CD4-positive, alpha-beta T cell (primary cell): ENCODE results near the gene AEBP1. TPM values are rescaled to one million over a fixed set of nuclear protein-coding genes. Genes with fewer than 3 reads are reported as not detected.

Experiments used
- ATAC-seq: fragments of 200-7000 bp; cut with Tn5 transposase; one replicate; pipeline ENCODE4 v1.10.0; 2022; ENCODE audit warnings: mild to moderate bottlenecking; ENCODE audit not compliant: poor library complexity
- CTCF ChIA-PET: fragments of 350-600 bp; sonication (Branson Sonifier 250); formaldehyde crosslinking; loops from one replicate; lab custom pipeline; 2021; ENCODE audit warnings: antibody characterized with exemption, inconsistent platforms; lab: Charles Lee
- POLR2A ChIA-PET: fragments of 350-600 bp; sonication (Branson Sonifier 250); formaldehyde crosslinking; loops from one replicate; lab custom pipeline; 2021; ENCODE audit warnings: antibody characterized with exemption, inconsistent platforms; lab: Charles Lee
- DNase-seq, 14 experiments: peaks; one replicate each; pipeline ENCODE4 v3.0.0-alpha.2; 2013 to 2020; ENCODE audit warnings: mixed read lengths in 2 of 14
- H3K27ac ChIP-seq, 2 donors: one replicate each; pipeline versions ENCODE4 v1.5.1 to v1.7.0; 2013; ENCODE audit warnings: low read length in 2 of 2, low read depth in 1 of 2, mild to moderate bottlenecking in 1 of 2
- H3K27me3 ChIP-seq, 2 experiments: 1 replicate in 1 of 2; 2 replicates in 1 of 2; pipeline versions ENCODE4 v1.6.1 to v1.7.0; 2013; ENCODE audit warnings: low read length in 2 of 2, control low read depth in 1 of 2, mild to moderate bottlenecking in 1 of 2, moderate library complexity in 1 of 2; ENCODE audit not compliant: insufficient read depth in 2 of 2, control insufficient read depth in 1 of 2
- H3K36me3 ChIP-seq: one replicate; pipeline ENCODE4 v1.6.1; 2013; ENCODE audit warnings: low read length, control low read depth; ENCODE audit not compliant: insufficient read depth
- H3K4me1 ChIP-seq: one replicate; pipeline ENCODE4 v1.6.1; 2013; ENCODE audit warnings: low read length, control low read depth; ENCODE audit not compliant: insufficient read depth
- H3K4me3 ChIP-seq: one replicate; pipeline ENCODE4 v1.5.1; 2013; ENCODE audit warnings: mild to moderate bottlenecking, low read length, moderate library complexity
- H3K9me3 ChIP-seq, 2 experiments: 1 replicate in 1 of 2; 2 replicates in 1 of 2; pipeline versions ENCODE4 v1.6.1 to v1.7.0; 2013; ENCODE audit warnings: low read length in 2 of 2, mild to moderate bottlenecking in 2 of 2, control low read depth in 1 of 2, moderate library complexity in 1 of 2; ENCODE audit not compliant: control insufficient read depth in 1 of 2, insufficient read depth in 1 of 2
- H3K27ac Mint-ChIP-seq: one replicate; pipeline ENCODE4 v1.8.0; 2020; ENCODE audit warnings: mixed read lengths
- H3K27me3 Mint-ChIP-seq: one replicate; pipeline ENCODE4 v1.8.0; 2021; ENCODE audit warnings: mixed read lengths
- H3K36me3 Mint-ChIP-seq: one replicate; pipeline ENCODE4 v1.8.0; 2021; ENCODE audit warnings: low read depth, mixed read lengths
- H3K4me1 Mint-ChIP-seq: one replicate; pipeline ENCODE4 v1.8.0; 2021; ENCODE audit warnings: low read depth, mixed read lengths
- H3K4me3 Mint-ChIP-seq: one replicate; pipeline ENCODE4 v1.8.0; 2020; ENCODE audit warnings: mild to moderate bottlenecking, mixed read lengths
- H3K9me3 Mint-ChIP-seq: one replicate; pipeline ENCODE4 v1.8.0; 2020; ENCODE audit warnings: mixed read lengths
- intact Hi-C, 2 experiments: fragments of 100-400 bp; cut with DNase I in 1 of 2; cut with micrococcal nuclease in 1 of 2; formaldehyde crosslinking; loops; one replicate each; pipeline versions ENCODE4 v1.15.1 to v1.9.0; 2023 to 2025; cut with DNase I, micrococcal nuclease
- microRNA-seq: library from miRNA; unstranded; fragments of <30 nt; microRNA quantifications from one replicate; pipeline ENCODE4 v1.2.0, GENCODE V29; 2021; ENCODE audit warnings: borderline microRNAs expressed, borderline replicate concordance
- total RNA-seq, 174 experiments: library from RNA in 2 of 174; stranded (reverse) in 2 of 174; gene quantifications; one replicate each; pipeline ENCODE4 v1.2.3 and lab custom pipeline; 2021 to 2026
- TF ChIP-seq, protein P1 (sequence below): fragments of 200-600 bp; IDR thresholded peaks from one replicate; pipeline ENCODE4 v1.8.0; 2022; ENCODE audit warnings: antibody characterized with exemption, mild to moderate bottlenecking

The AEBP1 gene
- total RNA-seq, 2 experiments from 2014 or later = 20.3 to 21.3 TPM

DNA sequence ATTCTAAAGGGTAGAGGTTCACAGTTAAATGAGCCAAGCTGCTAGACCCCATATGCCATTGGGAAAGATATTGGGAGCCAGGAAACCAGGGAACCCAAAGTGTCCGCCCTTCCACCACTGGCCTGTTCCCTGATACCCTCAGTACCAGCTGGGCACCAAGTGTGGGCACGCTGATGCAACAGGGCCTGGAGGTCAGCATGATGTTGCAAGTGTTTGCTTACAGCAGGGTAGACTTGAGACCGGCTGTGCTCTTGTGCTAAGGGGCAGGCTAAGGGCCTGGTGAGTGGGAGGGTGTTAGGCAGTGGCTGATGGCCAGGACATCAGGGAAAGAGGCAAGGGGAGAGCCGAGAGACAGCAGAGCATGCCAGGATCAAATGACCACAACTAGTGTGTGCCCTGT lies 58.0 kb downstream of the AEBP1 start:
- no peaks in the 10 kb centered on the region for H3K4me1 Mint-ChIP-seq
- ATAC-seq = no peak
- POLR2A ChIA-PET = no interaction called here
- no peak overlapping the region for H3K4me3 ChIP-seq
- H3K27me3 Mint-ChIP-seq = no peaks in the 10 kb centered on the region
- H3K27me3 ChIP-seq = no peaks in the 10 kb centered on the region
- CTCF ChIA-PET = no interaction called here
- DNase-seq = no peak
- no peak overlapping the region for H3K4me3 Mint-ChIP-seq
- no peaks in the 10 kb centered on the region for H3K9me3 ChIP-seq
- intact Hi-C loops = no loop called here
- no peaks in the 10 kb centered on the region for H3K9me3 Mint-ChIP-seq
- H3K4me1 ChIP-seq = no peaks in the 10 kb centered on the region
- no peak overlapping the region for H3K27ac ChIP-seq
- no peaks in the 10 kb centered on the region for H3K36me3 Mint-ChIP-seq
- H3K27ac Mint-ChIP-seq = no peak overlapping the region
- no peaks in the 10 kb centered on the region for H3K36me3 ChIP-seq
- TF ChIP-seq, protein P1, sequence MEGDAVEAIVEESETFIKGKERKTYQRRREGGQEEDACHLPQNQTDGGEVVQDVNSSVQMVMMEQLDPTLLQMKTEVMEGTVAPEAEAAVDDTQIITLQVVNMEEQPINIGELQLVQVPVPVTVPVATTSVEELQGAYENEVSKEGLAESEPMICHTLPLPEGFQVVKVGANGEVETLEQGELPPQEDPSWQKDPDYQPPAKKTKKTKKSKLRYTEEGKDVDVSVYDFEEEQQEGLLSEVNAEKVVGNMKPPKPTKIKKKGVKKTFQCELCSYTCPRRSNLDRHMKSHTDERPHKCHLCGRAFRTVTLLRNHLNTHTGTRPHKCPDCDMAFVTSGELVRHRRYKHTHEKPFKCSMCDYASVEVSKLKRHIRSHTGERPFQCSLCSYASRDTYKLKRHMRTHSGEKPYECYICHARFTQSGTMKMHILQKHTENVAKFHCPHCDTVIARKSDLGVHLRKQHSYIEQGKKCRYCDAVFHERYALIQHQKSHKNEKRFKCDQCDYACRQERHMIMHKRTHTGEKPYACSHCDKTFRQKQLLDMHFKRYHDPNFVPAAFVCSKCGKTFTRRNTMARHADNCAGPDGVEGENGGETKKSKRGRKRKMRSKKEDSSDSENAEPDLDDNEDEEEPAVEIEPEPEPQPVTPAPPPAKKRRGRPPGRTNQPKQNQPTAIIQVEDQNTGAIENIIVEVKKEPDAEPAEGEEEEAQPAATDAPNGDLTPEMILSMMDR = no peak

DNA sequence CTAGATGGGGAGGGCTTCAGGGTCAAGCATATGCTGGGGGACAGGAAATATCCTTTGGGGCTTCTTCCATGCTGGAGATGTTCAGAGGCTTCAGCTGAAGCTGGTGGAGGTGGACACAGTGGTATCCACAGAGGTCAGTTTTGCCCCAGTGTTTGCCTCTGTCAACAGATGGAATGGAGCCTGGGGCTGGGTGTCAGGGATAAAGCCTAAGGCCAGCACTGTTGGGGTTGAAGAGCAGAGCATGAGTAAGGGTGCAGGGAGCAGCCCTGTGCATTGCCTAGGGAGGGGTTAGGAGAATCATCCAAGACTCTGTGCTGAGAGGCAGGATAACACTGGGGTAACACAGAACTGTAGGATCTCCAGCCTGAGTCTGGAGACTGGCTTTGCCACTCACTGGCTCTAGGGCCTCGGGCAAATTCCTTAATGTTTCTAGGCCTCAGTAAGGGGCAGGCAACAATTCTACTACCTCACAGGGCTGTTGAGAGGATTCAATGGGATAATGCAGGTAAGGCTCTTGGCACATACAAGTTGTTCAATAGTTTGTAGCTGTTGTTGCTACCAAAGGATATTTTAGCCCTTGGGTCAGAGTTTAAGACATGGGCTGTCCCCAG lies 58.7 kb downstream of the AEBP1 start:
- Mint-ChIP-seq H3K4me1 (peaks cover 4% of the 10 kb centered on the region), H3K4me3 (no peak overlapping the region), H3K9me3 (no peaks in the 10 kb centered on the region), H3K27me3 (no peaks in the 10 kb centered on the region), H3K36me3 (no peaks in the 10 kb centered on the region), H3K27ac (no peak overlapping the region)
- peak in 1 of 14 experiments; percentile 16 for DNase-seq
- ChIA-PET POLR2A (no interaction called here), CTCF (no interaction called here)
- Histone ChIP-seq H3K27me3 (no peaks in the 10 kb centered on the region), H3K4me3 (no peak overlapping the region), H3K4me1 (no peaks in the 10 kb centered on the region), H3K9me3 (no peaks in the 10 kb centered on the region), H3K27ac (no peak overlapping the region), H3K36me3 (no peaks in the 10 kb centered on the region)
- intact Hi-C loops = no loop called here
- TF ChIP-seq, protein P1 = no peak
- no peak for ATAC-seq

DNA sequence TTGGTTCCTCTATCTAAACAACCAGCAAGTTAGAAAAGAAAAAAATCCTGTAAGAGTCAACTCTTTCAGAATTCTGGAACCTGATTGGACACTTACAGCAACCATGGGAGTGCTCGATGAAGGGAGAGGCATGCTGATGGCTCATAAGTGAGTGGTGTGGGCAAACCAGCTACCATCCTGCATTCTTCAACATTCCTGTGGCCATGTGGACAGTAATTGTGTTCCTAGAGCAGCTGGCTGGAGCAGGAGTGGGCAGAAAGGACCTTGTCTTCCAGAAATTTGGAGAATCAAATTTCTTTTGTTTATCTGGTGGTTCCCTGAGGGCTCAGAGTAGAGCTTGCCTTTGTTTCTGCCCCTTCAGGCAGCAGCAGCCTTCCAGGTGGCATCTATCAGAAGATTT lies 59.4 kb downstream of the AEBP1 start:
- peaks cover 5% of the 10 kb centered on the region for H3K4me1 Mint-ChIP-seq
- TF ChIP-seq, protein P1 = no peak
- no peaks in the 10 kb centered on the region for H3K9me3 ChIP-seq
- no peaks in the 10 kb centered on the region for H3K36me3 Mint-ChIP-seq
- H3K27ac Mint-ChIP-seq = no peak overlapping the region
- ATAC-seq = no peak
- H3K27me3 ChIP-seq = no peaks in the 10 kb centered on the region
- no peaks in the 10 kb centered on the region for H3K4me1 ChIP-seq
- no peaks in the 10 kb centered on the region for H3K9me3 Mint-ChIP-seq
- intact Hi-C loops = no loop called here
- H3K4me3 Mint-ChIP-seq = no peak overlapping the region
- H3K36me3 ChIP-seq = no peaks in the 10 kb centered on the region
- ChIA-PET POLR2A (no interaction called here), CTCF (no interaction called here)
- peak in 1 of 14 experiments; percentile 1 for DNase-seq
- no peaks in the 10 kb centered on the region for H3K27me3 Mint-ChIP-seq
- H3K27ac ChIP-seq = no peak overlapping the region
- no peak overlapping the region for H3K4me3 ChIP-seq

Small RNA genes lying within 50 kb of the gene (microRNA-seq; reads per million reads assigned to microRNA genes)
- 0.81 reads per million for gene MIR6838

Other genes with a start within 250 kb of the AEBP1 start
- gene MRPS24, start 234.8 kb upstream of the AEBP1 start, total RNA-seq = 10 to 100 TPM; 63.1 to 69.7 TPM
- 10 to 100 TPM; 21.8 to 22.5 TPM for gene URGCP, start 197.7 kb upstream of the AEBP1 start, total RNA-seq
- 1 to 10 TPM; 6.1 to 7.8 TPM for gene UBE2D4, start 177.9 kb upstream of the AEBP1 start, total RNA-seq
- not detected for gene SPDYE1, start 106.4 kb upstream of the AEBP1 start, total RNA-seq
- gene DBNL, start 59.6 kb upstream of the AEBP1 start, total RNA-seq = 10 to 100 TPM; 88.5 to 90.6 TPM
- 1 to 10 TPM; 1.3 to 1.8 TPM for gene PGAM2, start 38.8 kb upstream of the AEBP1 start, total RNA-seq
- gene POLM, start 21.8 kb upstream of the AEBP1 start, total RNA-seq = 10 to 100 TPM; 33.6 to 35.6 TPM
- 10 to 100 TPM; 45.2 to 48.3 TPM for gene POLD2, start 19.2 kb downstream of the AEBP1 start, total RNA-seq
- not detected for gene MYL7, start 37.0 kb downstream of the AEBP1 start, total RNA-seq
- under 1 TPM; 0.47 to 0.71 TPM for gene GCK, start 85.1 kb downstream of the AEBP1 start, total RNA-seq
- 10 to 100 TPM; 85.0 to 86.4 TPM for gene YKT6, start 96.6 kb downstream of the AEBP1 start, total RNA-seq
- gene CAMK2B, start 221.2 kb downstream of the AEBP1 start, total RNA-seq = not detected